CD4-positive, alpha-beta T cell (primary cell): ENCODE data around the gene PIK3R2. TPM values are rescaled to one million over a fixed set of nuclear protein-coding genes. Genes with fewer than 3 reads are reported as not detected.
A peak's percentile ranks its signal among the peaks of the same experiment; 100 is the strongest.

ENCODE experiments used
- ATAC-seq: fragments of 200-7000 bp; cut with Tn5 transposase; one replicate; pipeline ENCODE4 v1.10.0; 2022; ENCODE audit warnings: mild to moderate bottlenecking; ENCODE audit not compliant: poor library complexity
- CTCF ChIA-PET: fragments of 350-600 bp; sonication (Branson Sonifier 250); formaldehyde crosslinking; loops from one replicate; lab custom pipeline; 2021; ENCODE audit warnings: antibody characterized with exemption, inconsistent platforms; lab: Charles Lee
- POLR2A ChIA-PET: fragments of 350-600 bp; sonication (Branson Sonifier 250); formaldehyde crosslinking; loops from one replicate; lab custom pipeline; 2021; ENCODE audit warnings: antibody characterized with exemption, inconsistent platforms; lab: Charles Lee
- DNase-seq, 14 experiments: peaks; one replicate each; pipeline ENCODE4 v3.0.0-alpha.2; 2013 to 2020; ENCODE audit warnings: mixed read lengths in 2 of 14
- H3K27ac ChIP-seq, 2 donors: one replicate each; pipeline versions ENCODE4 v1.5.1 to v1.7.0; 2013; ENCODE audit warnings: low read length in 2 of 2, low read depth in 1 of 2, mild to moderate bottlenecking in 1 of 2
- H3K27me3 ChIP-seq, 2 experiments: 1 replicate in 1 of 2; 2 replicates in 1 of 2; pipeline versions ENCODE4 v1.6.1 to v1.7.0; 2013; ENCODE audit warnings: low read length in 2 of 2, control low read depth in 1 of 2, mild to moderate bottlenecking in 1 of 2, moderate library complexity in 1 of 2; ENCODE audit not compliant: insufficient read depth in 2 of 2, control insufficient read depth in 1 of 2
- H3K36me3 ChIP-seq: one replicate; pipeline ENCODE4 v1.6.1; 2013; ENCODE audit warnings: low read length, control low read depth; ENCODE audit not compliant: insufficient read depth
- H3K4me1 ChIP-seq: one replicate; pipeline ENCODE4 v1.6.1; 2013; ENCODE audit warnings: low read length, control low read depth; ENCODE audit not compliant: insufficient read depth
- H3K4me3 ChIP-seq: one replicate; pipeline ENCODE4 v1.5.1; 2013; ENCODE audit warnings: mild to moderate bottlenecking, low read length, moderate library complexity
- H3K9me3 ChIP-seq, 2 experiments: 1 replicate in 1 of 2; 2 replicates in 1 of 2; pipeline versions ENCODE4 v1.6.1 to v1.7.0; 2013; ENCODE audit warnings: low read length in 2 of 2, mild to moderate bottlenecking in 2 of 2, control low read depth in 1 of 2, moderate library complexity in 1 of 2; ENCODE audit not compliant: control insufficient read depth in 1 of 2, insufficient read depth in 1 of 2
- H3K27ac Mint-ChIP-seq: one replicate; pipeline ENCODE4 v1.8.0; 2020; ENCODE audit warnings: mixed read lengths
- H3K27me3 Mint-ChIP-seq: one replicate; pipeline ENCODE4 v1.8.0; 2021; ENCODE audit warnings: mixed read lengths
- H3K36me3 Mint-ChIP-seq: one replicate; pipeline ENCODE4 v1.8.0; 2021; ENCODE audit warnings: low read depth, mixed read lengths
- H3K4me1 Mint-ChIP-seq: one replicate; pipeline ENCODE4 v1.8.0; 2021; ENCODE audit warnings: low read depth, mixed read lengths
- H3K4me3 Mint-ChIP-seq: one replicate; pipeline ENCODE4 v1.8.0; 2020; ENCODE audit warnings: mild to moderate bottlenecking, mixed read lengths
- H3K9me3 Mint-ChIP-seq: one replicate; pipeline ENCODE4 v1.8.0; 2020; ENCODE audit warnings: mixed read lengths
- CTCF ChIP-seq: fragments of 200-600 bp; IDR thresholded peaks from one replicate; pipeline ENCODE4 v1.8.0; 2022; ENCODE audit warnings: antibody characterized with exemption, mild to moderate bottlenecking
- intact Hi-C, 2 experiments: fragments of 100-400 bp; cut with DNase I in 1 of 2; cut with micrococcal nuclease in 1 of 2; formaldehyde crosslinking; loops; one replicate each; pipeline versions ENCODE4 v1.15.1 to v1.9.0; 2023 to 2025; cut with DNase I, micrococcal nuclease
- total RNA-seq, 174 experiments: library from RNA in 2 of 174; stranded (reverse) in 2 of 174; gene quantifications; one replicate each; pipeline ENCODE4 v1.2.3 and lab custom pipeline; 2021 to 2026

Gene PIK3R2
- total RNA-seq, 2 experiments from 2014 or later: 4.6 to 5.6 TPM

DNA sequence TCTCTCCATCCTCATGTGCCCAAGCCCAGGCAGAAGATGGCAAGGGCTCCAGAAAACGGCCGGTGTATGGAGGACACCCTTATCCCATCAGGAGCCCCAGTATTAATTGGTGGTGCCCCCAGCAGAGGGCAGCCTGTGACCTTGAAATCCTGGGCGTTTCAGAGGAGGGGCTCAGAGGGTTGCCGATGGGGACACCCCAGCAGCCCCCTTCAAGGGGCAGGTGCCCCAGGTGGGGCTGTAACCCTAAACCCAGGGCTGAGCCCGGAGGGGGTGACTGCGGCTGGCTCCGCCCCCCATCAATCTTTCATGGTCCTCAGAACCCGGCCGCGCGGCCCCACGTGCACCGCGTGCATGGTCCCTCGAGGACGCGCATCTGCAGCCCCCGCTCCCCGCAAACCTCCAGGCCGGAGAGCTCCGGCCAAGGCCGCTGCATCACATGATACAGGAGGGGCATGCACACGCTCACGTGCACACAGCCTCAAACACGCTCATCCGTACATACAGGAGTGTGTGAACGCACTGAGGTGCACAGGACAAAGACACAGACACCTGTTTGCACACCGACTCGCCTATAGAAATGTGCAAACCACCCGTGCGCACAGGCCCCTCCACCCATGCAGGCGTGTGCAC is 49.9 kb downstream of the PIK3R2 start:
- H3K27me3 ChIP-seq: no peaks in the 10 kb centered on the region
- intact Hi-C loops: loop anchor here in 1 of 2 experiments (2.0 to 5.0 kb wide), 3 partner anchors 50 to 629 kb away; partner anchors contain the start of gene UPF1
- no peaks in the 10 kb centered on the region for H3K9me3 Mint-ChIP-seq
- H3K9me3 ChIP-seq: no peaks in the 10 kb centered on the region
- H3K4me3 ChIP-seq: peak overlapping the region; percentile 89
- no peak overlapping the region for H3K27ac ChIP-seq
- H3K27me3 Mint-ChIP-seq: no peaks in the 10 kb centered on the region
- peak overlapping the region; percentile 91 for H3K27ac Mint-ChIP-seq
- peaks cover 15% of the 10 kb centered on the region for H3K36me3 ChIP-seq
- H3K4me3 Mint-ChIP-seq: peak overlapping the region; percentile 96
- peaks cover 22% of the 10 kb centered on the region for H3K4me1 Mint-ChIP-seq
- DNase-seq (peak in 7 of 14 experiments; percentile 21 to 63 (median 40)), ATAC-seq (no peak)
- peaks cover 49% of the 10 kb centered on the region for H3K36me3 Mint-ChIP-seq
- peak; percentile 53 for TF ChIP-seq CTCF
- ChIA-PET POLR2A (interaction anchor here (1.2 to 3.6 kb wide), 10 partner anchors 8 to 112 kb away, joined by 3 to 67 read pairs (median 6); partner anchors contain the start of genes JUND, MAST3, MPV17L2 and PIK3R2), CTCF (interaction anchor here (0.6 to 3.8 kb wide), 4 partner anchors 10 to 67 kb away, joined by 3 to 21 read pairs (median 12); partner anchors contain the start of gene MPV17L2)
- H3K4me1 ChIP-seq: peaks cover 29% of the 10 kb centered on the region

GRCh38 chr19:18203408-18203862 is 50.5 kb downstream of the PIK3R2 start:
- peaks cover 43% of the 10 kb centered on the region for H3K36me3 Mint-ChIP-seq
- H3K9me3 ChIP-seq: no peaks in the 10 kb centered on the region
- POLR2A ChIA-PET: interaction anchor here (0.6 to 3.6 kb wide), 13 partner anchors 9 to 1159 kb away, joined by 3 to 67 read pairs (median 6); partner anchors contain the start of genes JUND, MAST3, MPV17L2 and PIK3R2
- peaks cover 33% of the 10 kb centered on the region for H3K4me1 ChIP-seq
- H3K27ac ChIP-seq: no peak overlapping the region
- peak overlapping the region; percentile 89 for H3K4me3 ChIP-seq
- peaks cover 22% of the 10 kb centered on the region for H3K4me1 Mint-ChIP-seq
- intact Hi-C loops: loop anchor here in 1 of 2 experiments (2.0 to 5.0 kb wide), 3 partner anchors 49 to 629 kb away; partner anchors contain the start of gene UPF1
- TF ChIP-seq CTCF: no peak
- H3K36me3 ChIP-seq: peaks cover 10% of the 10 kb centered on the region
- ATAC-seq: peak; percentile 31
- H3K4me3 Mint-ChIP-seq: peak overlapping the region; percentile 96
- no peaks in the 10 kb centered on the region for H3K9me3 Mint-ChIP-seq
- H3K27me3 Mint-ChIP-seq: peaks cover 2% of the 10 kb centered on the region
- H3K27ac Mint-ChIP-seq: peak overlapping the region; percentile 91
- peak in 13 of 14 experiments; percentile 26 to 83 (median 64) for DNase-seq
- H3K27me3 ChIP-seq: no peaks in the 10 kb centered on the region
- CTCF ChIA-PET: interaction anchor here (0.6 to 3.8 kb wide), 4 partner anchors 11 to 737 kb away, joined by 3 to 21 read pairs (median 12); partner anchors contain the start of gene MPV17L2

DNA sequence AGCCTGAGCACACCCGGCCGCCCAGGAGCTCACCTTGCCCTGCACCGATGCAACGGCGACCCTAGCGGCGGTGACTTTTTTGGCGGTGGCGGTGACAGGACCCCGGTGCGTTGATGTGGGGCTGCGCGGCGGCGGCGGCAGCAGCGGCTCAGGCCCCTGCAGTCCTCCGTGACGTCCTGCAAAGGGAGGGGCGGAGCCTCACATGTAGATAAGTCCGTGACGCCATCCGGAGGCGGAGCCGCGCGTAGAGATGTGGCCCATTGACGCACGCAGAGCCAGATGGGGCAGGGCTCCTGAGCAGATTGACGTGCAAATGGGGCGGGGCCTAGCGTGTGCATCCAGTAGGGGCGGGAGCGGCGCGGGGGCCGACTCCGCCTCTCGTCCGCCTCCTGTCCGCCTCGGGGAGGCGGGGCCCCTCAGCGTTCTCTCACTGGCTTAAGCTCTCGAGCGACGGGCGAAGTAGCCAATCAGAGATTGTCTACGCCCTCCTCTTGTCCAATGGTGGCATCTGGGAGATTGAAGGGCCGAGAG is 51.0 kb downstream of the PIK3R2 start, which contains the start of gene RAB3A:
RAB3A (minus strand) TSS at position 180 of the 531 bp plus-strand sequence. CDS start 1,302 bp downstream, outside the sequence.
- no peak for TF ChIP-seq CTCF
- ChIA-PET POLR2A (interaction anchor here (0.6 to 3.6 kb wide), 14 partner anchors 9 to 1159 kb away, joined by 3 to 67 read pairs (median 6); partner anchors contain the start of genes JUND, MAST3, MPV17L2 and PIK3R2), CTCF (interaction anchor here (0.6 to 3.8 kb wide), 5 partner anchors 11 to 738 kb away, joined by 3 to 21 read pairs (median 8); partner anchors contain the start of gene MPV17L2)
- Histone ChIP-seq H3K4me1 (peaks cover 33% of the 10 kb centered on the region), H3K27ac (peak within 1 kb of the TSS; percentile 8 to 56), H3K27me3 (no peaks in the 10 kb centered on the region), H3K9me3 (no peaks in the 10 kb centered on the region), H3K36me3 (peaks cover 8% of the 10 kb centered on the region), H3K4me3 (peak within 1 kb of the TSS; percentile 89)
- ATAC-seq (peak; percentile 87), DNase-seq (peak; percentile 98 to 100 (median 99))
- Mint-ChIP-seq H3K9me3 (no peaks in the 10 kb centered on the region), H3K27me3 (peaks cover 6% of the 10 kb centered on the region), H3K4me1 (peaks cover 22% of the 10 kb centered on the region), H3K4me3 (peak within 1 kb of the TSS; percentile 96), H3K27ac (peak within 1 kb of the TSS; percentile 91), H3K36me3 (peaks cover 38% of the 10 kb centered on the region)
- intact Hi-C loops: loop anchor here (1.0 to 5.0 kb wide), 5 partner anchors 11 to 628 kb away; partner anchors contain the start of genes MPV17L2 (in 1 of the 2) and UPF1 (in 1 of the 2)
